ENCODE data around the gene CYP2A6. TPM values are rescaled to one million over a fixed set of nuclear protein-coding genes. Genes with fewer than 3 reads are reported as not detected.
"Not testable (repeated sequence)": the region's sequence is repeated elsewhere in the genome, so short reads cannot be mapped to it uniquely, and the experiment has no call there.

The CYP2A6 gene
- total RNA-seq, 1 donor from 2014 or later, result not detected

- not testable (repeated sequence) for H3K27me3 ChIP-seq (ENCODE audit: control insufficient read depth, insufficient read depth, low read length); FAIRE-seq; H3K36me3 ChIP-seq (ENCODE audit: control insufficient read depth, insufficient read depth, low read length); H3K4me3 ChIP-seq (ENCODE audit: low read depth, low read length)
- peak; percentile 2 for DNase-seq (ENCODE audit: low read depth)
Observed at GRCh38 chr19:40875526-40875951, 25.3 kb upstream of the CYP2A6 start.

GRCh38 chr19:40874874-40875273 is 24.6 kb upstream of the CYP2A6 start:
- not testable (repeated sequence) for H3K27me3 ChIP-seq (ENCODE audit: control insufficient read depth, insufficient read depth, low read length); FAIRE-seq; H3K4me3 ChIP-seq (ENCODE audit: low read depth, low read length); DNase-seq (ENCODE audit: low read depth); H3K36me3 ChIP-seq (ENCODE audit: control insufficient read depth, insufficient read depth, low read length)

GRCh38 chr19:40873873-40874272 is 23.6 kb upstream of the CYP2A6 start:
- H3K36me3 ChIP-seq (ENCODE audit: control insufficient read depth, insufficient read depth, low read length); DNase-seq (ENCODE audit: low read depth); FAIRE-seq; H3K27me3 ChIP-seq (ENCODE audit: control insufficient read depth, insufficient read depth, low read length); H3K4me3 ChIP-seq (ENCODE audit: low read depth, low read length): not testable (repeated sequence)

- Histone ChIP-seq H3K4me3 (ENCODE audit: low read depth, low read length) (no peak overlapping the region), H3K36me3 (ENCODE audit: control insufficient read depth, insufficient read depth, low read length) (no peaks in the 10 kb centered on the region), H3K27me3 (ENCODE audit: control insufficient read depth, insufficient read depth, low read length) (no peaks in the 10 kb centered on the region)
- no peak for TF ChIP-seq CTCF (IDR thresholded peaks at IDR 0.05; ENCODE audit: insufficient read depth, low read length, severe bottlenecking)
- DNase-seq (ENCODE audit: low read depth), result no peak
- FAIRE-seq, result no peak
Observed at GRCh38 chr19:40872209-40872608, 22.0 kb upstream of the CYP2A6 start.

- DNase-seq (ENCODE audit: low read depth) (no peak), FAIRE-seq (no peak)
- Histone ChIP-seq H3K27me3 (ENCODE audit: control insufficient read depth, insufficient read depth, low read length) (no peaks in the 10 kb centered on the region), H3K4me3 (ENCODE audit: low read depth, low read length) (no peak overlapping the region), H3K36me3 (ENCODE audit: control insufficient read depth, insufficient read depth, low read length) (no peaks in the 10 kb centered on the region)
- no peak for TF ChIP-seq CTCF (IDR thresholded peaks at IDR 0.05; ENCODE audit: insufficient read depth, low read length, severe bottlenecking)
Observed at GRCh38 chr19:40867701-40868100, 17.5 kb upstream of the CYP2A6 start.

- not testable (repeated sequence) for FAIRE-seq; H3K4me3 ChIP-seq (ENCODE audit: low read depth, low read length); DNase-seq (ENCODE audit: low read depth); H3K27me3 ChIP-seq (ENCODE audit: control insufficient read depth, insufficient read depth, low read length); H3K36me3 ChIP-seq (ENCODE audit: control insufficient read depth, insufficient read depth, low read length)
Observed at GRCh38 chr19:40864739-40865496, 14.7 kb upstream of the CYP2A6 start.

- Histone ChIP-seq H3K36me3 (ENCODE audit: control insufficient read depth, insufficient read depth, low read length) (no peaks in the 10 kb centered on the region), H3K27me3 (ENCODE audit: control insufficient read depth, insufficient read depth, low read length) (peaks cover 3% of the 10 kb centered on the region), H3K4me3 (ENCODE audit: low read depth, low read length) (no peak overlapping the region)
- DNase-seq (ENCODE audit: low read depth) (peak; percentile 1), FAIRE-seq (no peak)
- no peak for TF ChIP-seq CTCF (IDR thresholded peaks at IDR 0.05; ENCODE audit: insufficient read depth, low read length, severe bottlenecking)
Observed at GRCh38 chr19:40862785-40863184, 12.5 kb upstream of the CYP2A6 start.

GRCh38 chr19:40862333-40862732 is 12.1 kb upstream of the CYP2A6 start:
- DNase-seq (ENCODE audit: low read depth) (no peak), FAIRE-seq (no peak)
- no peak overlapping the region for H3K4me3 ChIP-seq (ENCODE audit: low read depth, low read length)
- H3K27me3 ChIP-seq (ENCODE audit: control insufficient read depth, insufficient read depth, low read length), result peaks cover 3% of the 10 kb centered on the region
- H3K36me3 ChIP-seq (ENCODE audit: control insufficient read depth, insufficient read depth, low read length), result no peaks in the 10 kb centered on the region
- TF ChIP-seq CTCF (IDR thresholded peaks at IDR 0.05; ENCODE audit: insufficient read depth, low read length, severe bottlenecking), result no peak
